Measurements from ENCODE around the gene EMILIN1. TPM values are rescaled to one million over a fixed set of nuclear protein-coding genes. Genes with fewer than 3 reads are reported as not detected.

Gene EMILIN1
- total RNA-seq, 1 experiment from 2014 or later = 1.2 TPM

DNA sequence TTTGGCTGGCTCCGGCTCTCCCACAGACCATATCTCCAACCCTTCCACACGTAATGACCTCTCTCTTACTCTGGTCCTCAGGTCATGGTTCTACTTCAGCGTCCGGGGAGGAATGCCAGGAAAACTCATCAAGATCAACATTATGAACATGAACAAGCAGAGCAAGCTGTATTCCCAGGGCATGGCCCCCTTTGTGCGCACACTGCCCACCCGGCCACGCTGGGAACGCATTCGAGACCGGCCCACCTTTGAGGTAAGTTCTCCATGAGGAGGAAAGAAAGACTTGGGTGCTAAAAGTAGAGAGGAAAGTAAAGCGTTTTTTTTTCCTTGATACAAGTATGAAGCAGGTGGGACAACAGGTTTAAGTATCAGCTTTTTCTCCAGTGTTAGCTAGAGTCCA lies 25.1 kb upstream of the EMILIN1 start:
- WGBS (ENCODE audit: extremely low coverage, insufficient read length, low lambda C conversion rate) = no CpG with 5 or more reads among the region's 11 CpGs

More for the DNA sequence above, 25.1 kb upstream of the EMILIN1 start:
- no peak overlapping the region for H2BK15ac ChIP-seq (ENCODE audit: low read depth, low read length)
- H2BK5ac ChIP-seq (ENCODE audit: insufficient read length, low read length) = no peak overlapping the region
- no peak overlapping the region for H3K4me2 ChIP-seq (ENCODE audit: insufficient read depth, insufficient read length, low read length)
- TF ChIP-seq, protein P1, sequence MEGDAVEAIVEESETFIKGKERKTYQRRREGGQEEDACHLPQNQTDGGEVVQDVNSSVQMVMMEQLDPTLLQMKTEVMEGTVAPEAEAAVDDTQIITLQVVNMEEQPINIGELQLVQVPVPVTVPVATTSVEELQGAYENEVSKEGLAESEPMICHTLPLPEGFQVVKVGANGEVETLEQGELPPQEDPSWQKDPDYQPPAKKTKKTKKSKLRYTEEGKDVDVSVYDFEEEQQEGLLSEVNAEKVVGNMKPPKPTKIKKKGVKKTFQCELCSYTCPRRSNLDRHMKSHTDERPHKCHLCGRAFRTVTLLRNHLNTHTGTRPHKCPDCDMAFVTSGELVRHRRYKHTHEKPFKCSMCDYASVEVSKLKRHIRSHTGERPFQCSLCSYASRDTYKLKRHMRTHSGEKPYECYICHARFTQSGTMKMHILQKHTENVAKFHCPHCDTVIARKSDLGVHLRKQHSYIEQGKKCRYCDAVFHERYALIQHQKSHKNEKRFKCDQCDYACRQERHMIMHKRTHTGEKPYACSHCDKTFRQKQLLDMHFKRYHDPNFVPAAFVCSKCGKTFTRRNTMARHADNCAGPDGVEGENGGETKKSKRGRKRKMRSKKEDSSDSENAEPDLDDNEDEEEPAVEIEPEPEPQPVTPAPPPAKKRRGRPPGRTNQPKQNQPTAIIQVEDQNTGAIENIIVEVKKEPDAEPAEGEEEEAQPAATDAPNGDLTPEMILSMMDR (conservative IDR thresholded peaks at IDR 0.05) = no peak
- no peaks in the 10 kb centered on the region for H4K20me1 ChIP-seq (ENCODE audit: control insufficient read depth, insufficient read depth, insufficient read length)
- H3K14ac ChIP-seq (ENCODE audit: insufficient read depth, low read length) = no peak overlapping the region
- H3K56ac ChIP-seq (ENCODE audit: insufficient read length, low read depth, low read length) = no peak overlapping the region
- no peak overlapping the region for H3K23ac ChIP-seq (ENCODE audit: insufficient read length, low read depth, low read length)
- H3K4me1 ChIP-seq (ENCODE audit: insufficient read depth, low read length) = peaks cover 4% of the 10 kb centered on the region; the same call in 1 of the 2 replicates
- H2BK12ac ChIP-seq (ENCODE audit: insufficient read length, low read depth, low read length) = no peak overlapping the region
- no peaks in the 10 kb centered on the region for H3K79me2 ChIP-seq (ENCODE audit: insufficient read depth, low read length)
- no peak overlapping the region for H3T11ph ChIP-seq (ENCODE audit: low read length)
- no peak overlapping the region for H4K5ac ChIP-seq (ENCODE audit: insufficient read length, low read depth, low read length)
- no peak overlapping the region for H3K9ac ChIP-seq (ENCODE audit: extremely low read depth, insufficient read length, low read length)
- H2AFZ ChIP-seq (ENCODE audit: low read length) = no peak overlapping the region
- no peak for DNase-seq
- H4K91ac ChIP-seq (ENCODE audit: insufficient read length, low read depth, low read length) = no peak overlapping the region
- H3K4ac ChIP-seq (ENCODE audit: low read depth, low read length) = no peak overlapping the region
- no peak overlapping the region for H4K8ac ChIP-seq (replicated peaks; ENCODE audit: insufficient read length, low read depth, low read length)
- Mint-ChIP-seq H3K27ac (no peak overlapping the region), H3K36me3 (ENCODE audit: insufficient read depth in 1 of 3, low read depth in 3 of 3) (peaks cover 23 to 45% (median 35%) of the 10 kb centered on the region in 3 experiments), H3K4me1 (peaks cover 10 to 14% of the 10 kb centered on the region in 2 experiments), H3K27me3 (ENCODE audit: low read depth) (peaks cover 7% of the 10 kb centered on the region), H3K4me3 (peak overlapping the region; percentile 86 to 94; a peak in 2 of 5 replicates), H3K9me3 (peaks cover 7 to 10% of the 10 kb centered on the region in 2 experiments)
- H3K27me3 ChIP-seq (ENCODE audit: insufficient read depth, low read length) = no peaks in the 10 kb centered on the region
- H3K9me3 ChIP-seq (ENCODE audit: control insufficient read depth, low read depth, low read length) = no peaks in the 10 kb centered on the region
- no peak overlapping the region for H2BK20ac ChIP-seq (ENCODE audit: low read depth, low read length, poor library complexity, severe bottlenecking)
- H2AK5ac ChIP-seq (ENCODE audit: insufficient read length, low read length) = no peak overlapping the region
- no peak overlapping the region for H3K18ac ChIP-seq (ENCODE audit: insufficient read length, low read depth, low read length)
- peaks cover 10% of the 10 kb centered on the region for H3K23me2 ChIP-seq (ENCODE audit: insufficient read length, low read depth, low read length, poor library complexity, severe bottlenecking)
- no peaks in the 10 kb centered on the region for H3K79me1 ChIP-seq (ENCODE audit: insufficient read depth, low read depth, low read length, poor library complexity, severe bottlenecking)
- H3K27ac ChIP-seq (ENCODE audit: insufficient read length, low read depth, low read length) = no peak overlapping the region
- H2BK120ac ChIP-seq (ENCODE audit: low read depth, low read length, poor library complexity, severe bottlenecking) = no peak overlapping the region

Data from H9 (cell line).